HCT116 (cell line): ENCODE measurements around the gene MRRF. TPM values are rescaled to one million over a fixed set of nuclear protein-coding genes. Genes with fewer than 3 reads are reported as not detected.

Experiments
- ATAC-seq: fragments of 200-7000 bp; cut with Tn5 transposase; 2 replicates; pipeline ENCODE4 v1.9.1; 2020; ENCODE audit warnings: mild to moderate bottlenecking, moderate library complexity
- Bru-seq: library from RNA; stranded (reverse); fragments of 400-500 nt; gene quantifications from one replicate; lab custom pipeline; 2021; lab: Mats Ljungman, UMichigan
- BruChase-seq, 2 experiments: library from RNA; stranded (reverse); fragments of 400-500 nt; gene quantifications; one replicate each; lab custom pipeline; 2021; lab: Mats Ljungman, UMichigan
- BruUV-seq: library from RNA; stranded (reverse); fragments of 400-500 nt; replicated peaks from 2 replicates; lab custom pipeline; 2021; lab: Mats Ljungman, UMichigan
- CTCF ChIA-PET: fragments of 300-600 bp; sonication (Branson Sonifier 250); formaldehyde crosslinking; loops from one replicate; lab custom pipeline; 2021; ENCODE audit warnings: antibody characterized with exemption; lab: Charles Lee
- POLR2A ChIA-PET: fragments of 300-600, 350-600 bp; sonication (Branson Sonifier 250); formaldehyde crosslinking; loops from one replicate; lab custom pipeline; 2021; ENCODE audit warnings: antibody characterized with exemption; lab: Charles Lee
- RAD21 ChIA-PET, 2 experiments: fragments of 300-600 bp; sonication (Branson Sonifier 250); formaldehyde crosslinking; loops; one replicate each; lab custom pipeline; 2023; ENCODE audit warnings: low total read pairs in 2 of 2; ENCODE audit not compliant: uncharacterized antibody in 2 of 2, unreplicated experiment in 2 of 2, low non-redundant PET in 1 of 2; lab: Charles Lee
- DNase-seq: peaks from one replicate; pipeline ENCODE4 v3.0.0-alpha.2; 2010; ENCODE audit warnings: low read depth, low spot score
- H2AFZ ChIP-seq: fragments of 200-600 bp; shearing (Covaris generic), sonication (generic); 2 replicates; pipeline ENCODE4 v1.6.1; 2017; ENCODE audit warnings: low read depth, mixed run types, mixed read lengths, antibody characterized with exemption, low read length; ENCODE audit not compliant: poor library complexity, severe bottlenecking
- H3K27ac ChIP-seq: 2 replicates; pipeline ENCODE4 v1.5.1; 2012; ENCODE audit warnings: low read depth, low read length
- H3K27me3 ChIP-seq: fragments of 200-600 bp; sonication (generic); 2 replicates; pipeline ENCODE4 v1.6.1; 2016; ENCODE audit warnings: mixed run types, low read length, mixed read lengths; ENCODE audit not compliant: insufficient read depth
- H3K36me3 ChIP-seq, 2 experiments: fragments of 200-500 bp in 1 of 2; fragments of 200-600 bp in 1 of 2; sonication (Bioruptor generic) in 1 of 2; sonication (generic) in 1 of 2; 2 replicates each; pipeline versions ENCODE4 v1.5.1 to v1.6.1; 2014 to 2016; ENCODE audit warnings: low read length in 2 of 2, inconsistent platforms in 1 of 2, mixed read lengths in 1 of 2, mixed run types in 1 of 2; ENCODE audit not compliant: insufficient read depth in 2 of 2, control insufficient read depth in 1 of 2
- H3K4me1 ChIP-seq, 2 experiments: fragments of 200-600 bp in 1 of 2; sonication (generic) in 1 of 2; 2 replicates each; pipeline versions ENCODE4 v1.5.1 to v1.6.1; 2012 to 2017; ENCODE audit warnings: low read length in 2 of 2, inconsistent platforms in 1 of 2, mild to moderate bottlenecking in 1 of 2, mixed read lengths in 1 of 2, mixed run types in 1 of 2, moderate library complexity in 1 of 2; ENCODE audit not compliant: insufficient read depth in 2 of 2, control insufficient read depth in 1 of 2
- H3K4me2 ChIP-seq: fragments of 200-600 bp; sonication (generic); 2 replicates; pipeline ENCODE4 v1.6.1; 2017; ENCODE audit warnings: mixed run types, low read length, mixed read lengths
- H3K4me3 ChIP-seq, 2 experiments: fragments of 200-600 bp in 1 of 2; sonication (generic) in 1 of 2; replicated peaks in 1 of 2; 2 replicates each; pipeline ENCODE4 v1.5.1; 2011 to 2016; ENCODE audit warnings: low read length in 2 of 2, control low read depth in 1 of 2, low read depth in 1 of 2, mild to moderate bottlenecking in 1 of 2, mixed read lengths in 1 of 2, mixed run types in 1 of 2
- H3K79me2 ChIP-seq: fragments of 200-600 bp; sonication (generic); 2 replicates; pipeline ENCODE4 v1.6.1; 2017; ENCODE audit warnings: mild to moderate bottlenecking, mixed run types, low read length, moderate library complexity, mixed read lengths; ENCODE audit not compliant: insufficient read depth
- H3K9ac ChIP-seq: fragments of 200-600 bp; sonication (generic); 2 replicates; pipeline ENCODE4 v1.6.1; 2016; ENCODE audit warnings: low read length, mixed read lengths
- H3K9me2 ChIP-seq: fragments of 200-600 bp; sonication (generic), shearing (Covaris generic); 2 replicates; pipeline ENCODE4 v1.6.1; 2017; ENCODE audit warnings: mixed run types, mild to moderate bottlenecking, moderate library complexity; ENCODE audit not compliant: insufficient read depth
- H3K9me3 ChIP-seq, 2 experiments: fragments of 200-500 bp in 1 of 2; fragments of 200-600 bp in 1 of 2; sonication (Bioruptor generic) in 1 of 2; sonication (generic) in 1 of 2; 2 replicates each; pipeline ENCODE4 v1.6.1; 2014 to 2017; ENCODE audit warnings: low read length in 2 of 2, mixed read lengths in 2 of 2, inconsistent platforms in 1 of 2, low read depth in 1 of 2, mild to moderate bottlenecking in 1 of 2, mixed run types in 1 of 2, moderate library complexity in 1 of 2; ENCODE audit not compliant: control insufficient read depth in 1 of 2, insufficient read depth in 1 of 2
- H4K20me1 ChIP-seq: fragments of 200-600 bp; sonication (generic), shearing (Covaris generic); 2 replicates; pipeline ENCODE4 v1.6.1; 2017; ENCODE audit warnings: mixed run types, mild to moderate bottlenecking, moderate library complexity; ENCODE audit not compliant: insufficient read depth
- ATF3 ChIP-seq: IDR thresholded peaks from 2 replicates; pipeline ENCODE4 v1.6.1; 2012
- CBX3 ChIP-seq: IDR thresholded peaks from 2 replicates; pipeline ENCODE4 v1.6.1; 2012; ENCODE audit warnings: low read depth
- CEBPB ChIP-seq: IDR thresholded peaks from 2 replicates; pipeline ENCODE4 v1.6.1; 2012; ENCODE audit warnings: low read depth
- EGR1 ChIP-seq: IDR thresholded peaks from 2 replicates; pipeline ENCODE4 v1.6.1; 2012; ENCODE audit warnings: low read depth
- ELF1 ChIP-seq: IDR thresholded peaks from 2 replicates; pipeline ENCODE4 v1.6.1; 2012; ENCODE audit warnings: low read depth, borderline replicate concordance
- EZH2 ChIP-seq: fragments of 200-600 bp; sonication (generic); IDR thresholded peaks from 2 replicates; pipeline ENCODE4 v1.6.1; 2017; ENCODE audit warnings: antibody characterized with exemption, mixed run types
- EZH2phosphoT487 ChIP-seq: fragments of 200-600 bp; IDR thresholded peaks from 2 replicates; pipeline ENCODE4 v1.6.1; 2018; ENCODE audit warnings: antibody characterized with exemption, borderline replicate concordance
- MAX ChIP-seq: IDR thresholded peaks from 2 replicates; pipeline ENCODE4 v1.6.1; 2012
- POLR2A ChIP-seq: IDR thresholded peaks from 2 replicates; pipeline ENCODE4 v1.7.0; 2011; ENCODE audit warnings: borderline replicate concordance; ENCODE audit not compliant: insufficient read depth, insufficient read length; ENCODE audit errors: extremely low read depth
- POLR2AphosphoS5 ChIP-seq: IDR thresholded peaks from 2 replicates; pipeline ENCODE4 v1.6.1; 2011; ENCODE audit warnings: mild to moderate bottlenecking, low read depth, low read length, moderate library complexity
- RAD21 ChIP-seq: IDR thresholded peaks from 2 replicates; pipeline ENCODE4 v1.6.1; 2012; ENCODE audit warnings: low read depth, mild to moderate bottlenecking
- SIN3A ChIP-seq: IDR thresholded peaks from 2 replicates; pipeline ENCODE4 v1.6.1; 2012; ENCODE audit warnings: low read depth
- SP1 ChIP-seq: IDR thresholded peaks from 2 replicates; pipeline ENCODE4 v1.6.1; 2012; ENCODE audit warnings: low read depth
- SRF ChIP-seq: IDR thresholded peaks from 2 replicates; pipeline ENCODE4 v1.6.1; 2012; ENCODE audit warnings: low read depth
- TCF7L2 ChIP-seq: IDR thresholded peaks from 2 replicates; pipeline ENCODE4 v1.7.0; 2011; ENCODE audit warnings: borderline replicate concordance, inconsistent platforms; ENCODE audit not compliant: insufficient read depth, insufficient read length; ENCODE audit errors: extremely low read depth
- YY1 ChIP-seq: IDR thresholded peaks from 2 replicates; pipeline ENCODE4 v1.6.1; 2011; ENCODE audit warnings: low read length, low read depth, moderate library complexity, mild to moderate bottlenecking; ENCODE audit not compliant: insufficient replicate concordance; ENCODE audit errors: extremely low read depth
- ZBTB33 ChIP-seq: IDR thresholded peaks from 2 replicates; pipeline ENCODE4 v1.6.1; 2011; ENCODE audit warnings: mild to moderate bottlenecking, low read length, moderate library complexity; ENCODE audit not compliant: insufficient replicate concordance; ENCODE audit errors: extremely low read depth
- ZFX ChIP-seq: fragments of 450-650 bp; IDR thresholded peaks from 2 replicates; pipeline ENCODE4 v1.6.1; 2017
- intact Hi-C: fragments of 100-400 bp; cut with micrococcal nuclease; formaldehyde crosslinking; loops from 2 replicates; pipeline ENCODE4 v1.10.0; 2022
- long read RNA-seq: library from polyadenylated mRNA; unstranded; transcript quantifications from one replicate; pipeline ENCODE4 v2.0.0, GENCODE V29; 2021; ENCODE audit not compliant: unreplicated experiment
- polyA plus RNA-seq: library from polyadenylated mRNA; unstranded; fragments of >200 nt; gene quantifications from 2 replicates; pipeline ENCODE4 v1.2.1, GENCODE V29; 2012; ENCODE audit warnings: missing spikeins
- total RNA-seq: library from RNA; stranded (reverse); gene quantifications from one replicate; pipeline ENCODE4 v1.2.1, GENCODE V29; 2021; ENCODE audit not compliant: unreplicated experiment

The MRRF gene
- total RNA-seq = 88.6 TPM
- polyA plus RNA-seq = 57.7 and 79.3 TPM in 2 replicates
- percentile 91 among the genes with signal in this experiment for Bru-seq, nascent RNA
- percentile 89 among the genes with signal in this experiment for BruChase-seq, experiment 1, labeled RNA remaining after a 6-hour chase
- BruChase-seq, experiment 2, labeled RNA remaining after a 2-hour chase = percentile 84 among the genes with signal in this experiment
- long read RNA-seq, full-length matches to known transcripts = 38 of 88 reads
- long read RNA-seq, partial matches to known transcripts = 10 of 88 reads
- long read RNA-seq, other reads (novel, unspliced or antisense) = 40 of 88 reads

- peaks cover 11 to 12% of the 10 kb centered on the region in 2 experiments; a peak in 2 of 4 replicates for H3K36me3 ChIP-seq
- ATAC-seq (peak; percentile 87), DNase-seq (peak; percentile 86)
- H3K27ac ChIP-seq = peak within 1 kb of the TSS; percentile 94
- peak within 1 kb of the TSS; percentile 90 for H3K4me2 ChIP-seq
- ChIA-PET RAD21 (interaction anchor here in 1 of 2 experiments (0.7 kb wide), 1 partner anchor 149 kb away, joined by 3 read pairs; no protein-coding TSS in a partner anchor), POLR2A (interaction anchor here (1.1 kb wide), 1 partner anchor 165 kb away, joined by 3 read pairs; no protein-coding TSS in a partner anchor), CTCF (interaction anchor here (0.7 to 1.4 kb wide), 3 partner anchors 120 to 165 kb away, joined by 3 to 7 read pairs (median 3); no protein-coding TSS in a partner anchor)
- peak within 1 kb of the TSS; percentile 82 to 83 for H3K4me3 ChIP-seq
- H3K4me1 ChIP-seq = peaks cover 6 to 20% of the 10 kb centered on the region in 2 experiments
- H3K9me2 ChIP-seq = no peaks in the 10 kb centered on the region
- no peaks in the 10 kb centered on the region for H3K27me3 ChIP-seq
- BruUV-seq = TSS peak; percentile 72
- H3K9ac ChIP-seq = peak within 1 kb of the TSS; percentile 76
- intact Hi-C loops = no loop called here
- TF ChIP-seq ZFX (peak; percentile 87), ATF3 (no peak), CEBPB (no peak), SP1 (peak; percentile 84), POLR2A (peak; percentile 80), CBX3 (peak; percentile 81; the same call in 1 of the 2 replicates), ZBTB33 (no peak), SIN3A (peak; percentile 90), RAD21 (no peak), ELF1 (peak; percentile 45; the same call in 1 of the 2 replicates), YY1 (peak; percentile 72), SRF (peak; percentile 93; the same call in 1 of the 2 replicates), POLR2AphosphoS5 (peak; percentile 89), EZH2 (no peak), EZH2phosphoT487 (no peak), TCF7L2 (peak; percentile 56), EGR1 (no peak), MAX (peak; percentile 98)
- H2AFZ ChIP-seq = no peak within 1 kb of the TSS
- no peaks in the 10 kb centered on the region for H4K20me1 ChIP-seq
- H3K79me2 ChIP-seq = peaks cover 84% of the 10 kb centered on the region
- H3K9me3 ChIP-seq = no peaks in the 10 kb centered on the region
Observed at GRCh38 chr9:122264360-122265148, at the start of gene MRRF, which contains the start of gene RBM18. Gene MRRF, plus strand, starts transcription at chr9:122264882. Its CDS starts 6,010 bp downstream, at chr9:122270892. Gene RBM18, minus strand, starts transcription at chr9:122264840. Its CDS starts 3,348 bp downstream, at chr9:122261492.
